ENCODE results near the gene RYR1.

DNA sequence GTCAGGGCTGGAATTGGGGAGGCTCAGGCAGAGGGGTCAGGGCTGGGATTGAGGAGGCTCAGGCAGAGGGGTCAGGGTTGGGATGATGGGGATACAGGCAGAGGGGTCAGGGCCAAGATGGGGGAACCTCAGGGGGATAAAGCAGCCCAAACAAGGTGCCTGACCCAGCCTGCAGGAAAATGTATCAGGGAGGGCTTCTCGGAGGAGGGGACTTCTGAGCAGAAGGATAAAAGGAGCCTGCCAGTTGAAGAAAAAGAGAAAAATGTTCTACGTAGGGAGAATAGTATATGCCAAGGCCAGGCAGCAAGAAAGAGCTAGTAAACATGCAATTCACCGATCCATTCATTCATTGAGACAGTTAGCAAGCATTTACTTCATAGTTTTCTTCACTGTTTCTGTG is 99.4 kb downstream of the RYR1 start:
- TF ChIP-seq, protein P1, sequence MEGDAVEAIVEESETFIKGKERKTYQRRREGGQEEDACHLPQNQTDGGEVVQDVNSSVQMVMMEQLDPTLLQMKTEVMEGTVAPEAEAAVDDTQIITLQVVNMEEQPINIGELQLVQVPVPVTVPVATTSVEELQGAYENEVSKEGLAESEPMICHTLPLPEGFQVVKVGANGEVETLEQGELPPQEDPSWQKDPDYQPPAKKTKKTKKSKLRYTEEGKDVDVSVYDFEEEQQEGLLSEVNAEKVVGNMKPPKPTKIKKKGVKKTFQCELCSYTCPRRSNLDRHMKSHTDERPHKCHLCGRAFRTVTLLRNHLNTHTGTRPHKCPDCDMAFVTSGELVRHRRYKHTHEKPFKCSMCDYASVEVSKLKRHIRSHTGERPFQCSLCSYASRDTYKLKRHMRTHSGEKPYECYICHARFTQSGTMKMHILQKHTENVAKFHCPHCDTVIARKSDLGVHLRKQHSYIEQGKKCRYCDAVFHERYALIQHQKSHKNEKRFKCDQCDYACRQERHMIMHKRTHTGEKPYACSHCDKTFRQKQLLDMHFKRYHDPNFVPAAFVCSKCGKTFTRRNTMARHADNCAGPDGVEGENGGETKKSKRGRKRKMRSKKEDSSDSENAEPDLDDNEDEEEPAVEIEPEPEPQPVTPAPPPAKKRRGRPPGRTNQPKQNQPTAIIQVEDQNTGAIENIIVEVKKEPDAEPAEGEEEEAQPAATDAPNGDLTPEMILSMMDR (IDR thresholded peaks at IDR 0.05), result no peak
- TF ChIP-seq SIN3A (IDR thresholded peaks at IDR 0.05; ENCODE audit: borderline replicate concordance, insufficient read depth, low read depth, low read length) (no peak), POLR2AphosphoS5 (IDR thresholded peaks at IDR 0.05; ENCODE audit: low read depth, low read length) (no peak), TCF7L2 (IDR thresholded peaks at IDR 0.05; ENCODE audit: low read depth, low read length) (no peak)
- TF ChIP-seq, protein P2, sequence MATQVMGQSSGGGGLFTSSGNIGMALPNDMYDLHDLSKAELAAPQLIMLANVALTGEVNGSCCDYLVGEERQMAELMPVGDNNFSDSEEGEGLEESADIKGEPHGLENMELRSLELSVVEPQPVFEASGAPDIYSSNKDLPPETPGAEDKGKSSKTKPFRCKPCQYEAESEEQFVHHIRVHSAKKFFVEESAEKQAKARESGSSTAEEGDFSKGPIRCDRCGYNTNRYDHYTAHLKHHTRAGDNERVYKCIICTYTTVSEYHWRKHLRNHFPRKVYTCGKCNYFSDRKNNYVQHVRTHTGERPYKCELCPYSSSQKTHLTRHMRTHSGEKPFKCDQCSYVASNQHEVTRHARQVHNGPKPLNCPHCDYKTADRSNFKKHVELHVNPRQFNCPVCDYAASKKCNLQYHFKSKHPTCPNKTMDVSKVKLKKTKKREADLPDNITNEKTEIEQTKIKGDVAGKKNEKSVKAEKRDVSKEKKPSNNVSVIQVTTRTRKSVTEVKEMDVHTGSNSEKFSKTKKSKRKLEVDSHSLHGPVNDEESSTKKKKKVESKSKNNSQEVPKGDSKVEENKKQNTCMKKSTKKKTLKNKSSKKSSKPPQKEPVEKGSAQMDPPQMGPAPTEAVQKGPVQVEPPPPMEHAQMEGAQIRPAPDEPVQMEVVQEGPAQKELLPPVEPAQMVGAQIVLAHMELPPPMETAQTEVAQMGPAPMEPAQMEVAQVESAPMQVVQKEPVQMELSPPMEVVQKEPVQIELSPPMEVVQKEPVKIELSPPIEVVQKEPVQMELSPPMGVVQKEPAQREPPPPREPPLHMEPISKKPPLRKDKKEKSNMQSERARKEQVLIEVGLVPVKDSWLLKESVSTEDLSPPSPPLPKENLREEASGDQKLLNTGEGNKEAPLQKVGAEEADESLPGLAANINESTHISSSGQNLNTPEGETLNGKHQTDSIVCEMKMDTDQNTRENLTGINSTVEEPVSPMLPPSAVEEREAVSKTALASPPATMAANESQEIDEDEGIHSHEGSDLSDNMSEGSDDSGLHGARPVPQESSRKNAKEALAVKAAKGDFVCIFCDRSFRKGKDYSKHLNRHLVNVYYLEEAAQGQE (IDR thresholded peaks at IDR 0.05; ENCODE audit: insufficient read depth in 1 of 2, low read depth in 2 of 2, low read length in 1 of 2), result no peak
